ENCODE measurements around the gene CRKL. TPM values are rescaled to one million over a fixed set of nuclear protein-coding genes. Genes with fewer than 3 reads are reported as not detected.
A peak's percentile ranks its signal among the peaks of the same experiment; 100 is the strongest.

Gene CRKL
- total RNA-seq, 1 donor from 2014 or later = 102 TPM

DNA sequence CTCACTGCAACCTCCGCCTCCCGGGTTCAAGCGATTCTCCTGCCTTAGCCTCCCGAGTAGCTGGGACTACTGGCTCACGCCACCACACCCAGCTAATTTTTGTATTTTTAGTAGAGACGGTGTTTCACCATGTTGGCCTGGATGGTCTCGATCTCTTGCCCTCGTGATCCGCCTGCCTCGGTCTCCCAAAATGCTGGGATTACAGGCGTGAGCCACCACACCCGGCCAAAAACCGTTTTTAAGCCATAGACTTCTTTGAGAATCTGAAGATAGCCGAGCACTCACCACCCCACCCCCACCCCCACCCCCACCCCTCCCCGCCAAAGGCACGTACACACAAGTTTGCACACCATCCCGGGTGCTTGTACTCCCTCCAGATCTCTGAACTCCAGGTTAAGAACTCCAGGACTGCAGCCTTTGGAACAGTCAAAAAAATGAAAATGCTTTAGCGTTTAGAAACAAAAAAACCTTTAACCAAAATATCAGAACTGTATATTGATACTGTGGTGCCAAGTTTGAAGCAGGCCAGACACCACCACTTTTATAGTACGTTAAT lies 1.5 kb downstream of the CRKL start:
- peak overlapping the region; percentile 43 for H3K27ac Mint-ChIP-seq (ENCODE audit: unreplicated experiment)
- H3K4me3 Mint-ChIP-seq = peak overlapping the region; percentile 99
- TF ChIP-seq, protein P1, sequence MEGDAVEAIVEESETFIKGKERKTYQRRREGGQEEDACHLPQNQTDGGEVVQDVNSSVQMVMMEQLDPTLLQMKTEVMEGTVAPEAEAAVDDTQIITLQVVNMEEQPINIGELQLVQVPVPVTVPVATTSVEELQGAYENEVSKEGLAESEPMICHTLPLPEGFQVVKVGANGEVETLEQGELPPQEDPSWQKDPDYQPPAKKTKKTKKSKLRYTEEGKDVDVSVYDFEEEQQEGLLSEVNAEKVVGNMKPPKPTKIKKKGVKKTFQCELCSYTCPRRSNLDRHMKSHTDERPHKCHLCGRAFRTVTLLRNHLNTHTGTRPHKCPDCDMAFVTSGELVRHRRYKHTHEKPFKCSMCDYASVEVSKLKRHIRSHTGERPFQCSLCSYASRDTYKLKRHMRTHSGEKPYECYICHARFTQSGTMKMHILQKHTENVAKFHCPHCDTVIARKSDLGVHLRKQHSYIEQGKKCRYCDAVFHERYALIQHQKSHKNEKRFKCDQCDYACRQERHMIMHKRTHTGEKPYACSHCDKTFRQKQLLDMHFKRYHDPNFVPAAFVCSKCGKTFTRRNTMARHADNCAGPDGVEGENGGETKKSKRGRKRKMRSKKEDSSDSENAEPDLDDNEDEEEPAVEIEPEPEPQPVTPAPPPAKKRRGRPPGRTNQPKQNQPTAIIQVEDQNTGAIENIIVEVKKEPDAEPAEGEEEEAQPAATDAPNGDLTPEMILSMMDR (conservative IDR thresholded peaks at IDR 0.05) = no peak
- no peak for DNase-seq (ENCODE audit: low read depth, low spot score)
- peaks cover 7% of the 10 kb centered on the region for H3K36me3 Mint-ChIP-seq (ENCODE audit: low read depth)
- H3K4me1 Mint-ChIP-seq = peaks cover 36% of the 10 kb centered on the region
- H3K9me3 Mint-ChIP-seq = no peaks in the 10 kb centered on the region
- no peaks in the 10 kb centered on the region for H3K27me3 Mint-ChIP-seq (ENCODE audit: low read depth)

GRCh38 chr22:20919718-20920117 lies 2.5 kb downstream of the CRKL start:
- TF ChIP-seq, protein P1 (conservative IDR thresholded peaks at IDR 0.05) = no peak
- no peak for DNase-seq (ENCODE audit: low read depth, low spot score)

GRCh38 chr22:20920881-20921203 lies 3.6 kb downstream of the CRKL start:
- no peaks in the 10 kb centered on the region for H3K27me3 Mint-ChIP-seq (ENCODE audit: low read depth)
- H3K36me3 Mint-ChIP-seq (ENCODE audit: low read depth) = peaks cover 7% of the 10 kb centered on the region
- DNase-seq (ENCODE audit: low read depth, low spot score) = no peak
- no peak overlapping the region for H3K27ac Mint-ChIP-seq (ENCODE audit: unreplicated experiment)
- peaks cover 42% of the 10 kb centered on the region for H3K4me1 Mint-ChIP-seq
- no peaks in the 10 kb centered on the region for H3K9me3 Mint-ChIP-seq
- H3K4me3 Mint-ChIP-seq = peak overlapping the region; percentile 99
- TF ChIP-seq, protein P1 (conservative IDR thresholded peaks at IDR 0.05) = no peak

More at GRCh38 chr22:20919718-20920117, 2.5 kb downstream of the CRKL start:
- Mint-ChIP-seq H3K36me3 (ENCODE audit: low read depth) (peaks cover 7% of the 10 kb centered on the region), H3K9me3 (no peaks in the 10 kb centered on the region), H3K4me3 (peak overlapping the region; percentile 99), H3K4me1 (peaks cover 36% of the 10 kb centered on the region), H3K27me3 (ENCODE audit: low read depth) (no peaks in the 10 kb centered on the region), H3K27ac (ENCODE audit: unreplicated experiment) (no peak overlapping the region)

- H3K27me3 Mint-ChIP-seq (ENCODE audit: low read depth) = no peaks in the 10 kb centered on the region
- DNase-seq (ENCODE audit: low read depth, low spot score) = no peak
- peaks cover 45% of the 10 kb centered on the region for H3K4me1 Mint-ChIP-seq
- H3K36me3 Mint-ChIP-seq (ENCODE audit: low read depth) = peaks cover 7% of the 10 kb centered on the region
- TF ChIP-seq, protein P1 (conservative IDR thresholded peaks at IDR 0.05) = no peak
- H3K4me3 Mint-ChIP-seq = peak overlapping the region; percentile 55
- no peak overlapping the region for H3K27ac Mint-ChIP-seq (ENCODE audit: unreplicated experiment)
- H3K9me3 Mint-ChIP-seq = no peaks in the 10 kb centered on the region
Observed at GRCh38 chr22:20922141-20922751, 5.0 kb downstream of the CRKL start.

DNA sequence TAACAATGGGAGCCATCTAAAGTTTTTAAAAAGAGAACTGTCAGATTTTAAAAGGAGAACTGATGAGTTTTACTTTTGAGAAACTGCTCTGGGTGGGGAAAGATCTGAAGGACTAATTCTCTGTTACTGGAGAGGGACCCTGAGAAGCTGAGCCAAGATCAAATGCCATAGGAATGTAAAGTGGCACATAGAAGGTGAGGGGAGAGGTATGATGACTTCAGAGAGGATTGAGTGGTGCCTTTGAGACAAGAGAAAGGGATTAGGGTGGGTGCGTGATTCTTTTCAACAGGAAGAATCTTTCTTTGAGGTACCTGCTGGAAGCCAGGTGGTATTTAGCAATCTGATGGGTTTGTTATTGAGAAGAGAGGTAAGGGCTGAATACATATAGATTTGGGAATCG lies 9.0 kb downstream of the CRKL start:
- Mint-ChIP-seq H3K4me1 (peaks cover 30% of the 10 kb centered on the region), H3K4me3 (no peak overlapping the region), H3K36me3 (ENCODE audit: low read depth) (peaks cover 4% of the 10 kb centered on the region), H3K27ac (ENCODE audit: unreplicated experiment) (peak overlapping the region; percentile 13), H3K27me3 (ENCODE audit: low read depth) (no peaks in the 10 kb centered on the region), H3K9me3 (no peaks in the 10 kb centered on the region)
- no peak for DNase-seq (ENCODE audit: low read depth, low spot score)
- TF ChIP-seq, protein P1 (conservative IDR thresholded peaks at IDR 0.05) = no peak
